Right renal pelvis (tissue), 4 donors: ENCODE measurements around the gene ATF1. TPM values are rescaled to one million over a fixed set of nuclear protein-coding genes. Genes with fewer than 3 reads are reported as not detected.

Experiments used
- DNase-seq, 4 donors: peaks; one replicate each; pipeline ENCODE4 v3.0.0-alpha.2; 2013; ENCODE audit warnings: low read depth in 4 of 4, low spot score in 3 of 4, missing footprints in 1 of 4
- polyA plus RNA-seq, 4 donors: library from polyadenylated mRNA; unstranded; fragments of 120-200 nt; gene quantifications; one replicate each; pipeline ENCODE4 v1.2.1, GENCODE V29; 2013; ENCODE audit not compliant: insufficient read length in 4 of 4

Gene ATF1
- polyA plus RNA-seq: 10 to 100 TPM; 40.5 to 47.9 (median 44.9) TPM

GRCh38 chr12:50763639-50764285 is at the start of gene ATF1:
Gene ATF1, plus strand, starts transcription at chr12:50764101. Its CDS starts 16,045 bp downstream, at chr12:50780146.
- peak; percentile 78 to 88 (median 82) for DNase-seq

- DNase-seq: no peak
Measured at GRCh38 chr12:50715174-50715573, 48.7 kb upstream of the ATF1 start.

GRCh38 chr12:50718760-50719159 is 45.1 kb upstream of the ATF1 start:
- DNase-seq: no peak

- DNase-seq: no peak
Measured at GRCh38 chr12:50720085-50720484, 43.8 kb upstream of the ATF1 start.

GRCh38 chr12:50720501-50720900 is 43.4 kb upstream of the ATF1 start:
- DNase-seq: no peak

GRCh38 chr12:50723865-50724264 is 40.0 kb upstream of the ATF1 start:
- DNase-seq: no peak

GRCh38 chr12:50725011-50725942 is 38.6 kb upstream of the ATF1 start:
- DNase-seq: no peak

- DNase-seq: no peak
Measured at GRCh38 chr12:50727466-50727865, 36.4 kb upstream of the ATF1 start.

GRCh38 chr12:50728417-50728816 is 35.5 kb upstream of the ATF1 start:
- no peak for DNase-seq

GRCh38 chr12:50728841-50729240 is 35.1 kb upstream of the ATF1 start:
- no peak for DNase-seq

- DNase-seq: no peak
Measured at GRCh38 chr12:50732591-50732990, 31.3 kb upstream of the ATF1 start.

- DNase-seq: no peak
Measured at GRCh38 chr12:50733706-50734105, 30.2 kb upstream of the ATF1 start.

- peak; percentile 5 to 23 (median 18) for DNase-seq
Measured at GRCh38 chr12:50734409-50735263, 29.3 kb upstream of the ATF1 start.

- DNase-seq: no peak
Measured at GRCh38 chr12:50739611-50740010, 24.3 kb upstream of the ATF1 start.

- DNase-seq: no peak
Measured at GRCh38 chr12:50740307-50740706, 23.6 kb upstream of the ATF1 start.

GRCh38 chr12:50742776-50743175 is 21.1 kb upstream of the ATF1 start:
- DNase-seq: no peak

- DNase-seq: no peak
Measured at GRCh38 chr12:50745861-50746260, 18.0 kb upstream of the ATF1 start.

GRCh38 chr12:50746431-50746830 is 17.5 kb upstream of the ATF1 start:
- DNase-seq: no peak

- no peak for DNase-seq
Measured at GRCh38 chr12:50747817-50748216, 16.1 kb upstream of the ATF1 start.

- no peak for DNase-seq
Measured at GRCh38 chr12:50749459-50749882, 14.4 kb upstream of the ATF1 start.

- no peak for DNase-seq
Measured at GRCh38 chr12:50750366-50750765, 13.5 kb upstream of the ATF1 start.
